HEK293 (cell line): ENCODE results near the gene APOH.

Source experiments
- GLIS1 ChIP-seq: fragments of 450-650 bp; formaldehyde crosslinking; IDR thresholded peaks from 2 replicates; pipeline ENCODE4 v1.5.1; 2016; ENCODE audit warnings: missing biosample characterization, missing genetic modification characterization
- HOXA7 ChIP-seq: sonication (generic); formaldehyde crosslinking; IDR thresholded peaks from 2 replicates; pipeline ENCODE4 v1.8.1; 2022; ENCODE audit warnings: missing genetic modification reagents, borderline replicate concordance
- KLF16 ChIP-seq: fragments of 450-650 bp; formaldehyde crosslinking; IDR thresholded peaks from 2 replicates; pipeline ENCODE4 v1.5.1; 2017; ENCODE audit warnings: missing biosample characterization, missing genetic modification characterization
- KLF17 ChIP-seq: fragments of 450-650 bp; formaldehyde crosslinking; IDR thresholded peaks from 2 replicates; pipeline ENCODE4 v1.5.1; 2016; ENCODE audit warnings: missing biosample characterization, missing genetic modification characterization
- SALL2 ChIP-seq: fragments of 450-650 bp; formaldehyde crosslinking; IDR thresholded peaks from 2 replicates; pipeline ENCODE4 v1.5.0; 2017; ENCODE audit warnings: missing biosample characterization, mild to moderate bottlenecking, missing genetic modification characterization, borderline replicate concordance
- YY1 ChIP-seq: fragments of 450-650 bp; formaldehyde crosslinking; IDR thresholded peaks from 2 replicates; pipeline ENCODE4 v1.5.1; 2018; ENCODE audit warnings: missing biosample characterization, missing genetic modification characterization
- ZFHX2 ChIP-seq: fragments of 450-650 bp; formaldehyde crosslinking; conservative IDR thresholded peaks from 2 replicates; pipeline ENCODE4 v1.5.1; 2016; ENCODE audit warnings: missing biosample characterization, missing genetic modification characterization
- ZNF10 ChIP-seq: fragments of 450-650 bp; formaldehyde crosslinking; IDR thresholded peaks from 2 replicates; pipeline ENCODE4 v1.5.1; 2017; ENCODE audit warnings: missing biosample characterization, missing genetic modification characterization
- ZNF16 ChIP-seq: fragments of 450-650 bp; formaldehyde crosslinking; IDR thresholded peaks from 2 replicates; pipeline ENCODE4 v1.5.1; 2016; ENCODE audit warnings: low read depth, missing biosample characterization, missing genetic modification characterization
- ZNF174 ChIP-seq: fragments of 450-650 bp; formaldehyde crosslinking; IDR thresholded peaks from 2 replicates; pipeline ENCODE4 v1.5.0; 2017; ENCODE audit warnings: missing biosample characterization, mild to moderate bottlenecking, missing genetic modification characterization
- ZNF239 ChIP-seq: fragments of 450-650 bp; formaldehyde crosslinking; IDR thresholded peaks from 2 replicates; pipeline ENCODE4 v1.5.1; 2016; ENCODE audit warnings: missing biosample characterization, missing genetic modification characterization
- ZNF350 ChIP-seq: fragments of 450-650 bp; formaldehyde crosslinking; IDR thresholded peaks from 2 replicates; pipeline ENCODE4 v1.5.0; 2017; ENCODE audit warnings: missing biosample characterization, mild to moderate bottlenecking, missing genetic modification characterization
- ZNF521 ChIP-seq: fragments of 450-650 bp; formaldehyde crosslinking; IDR thresholded peaks from 2 replicates; pipeline ENCODE4 v1.5.1; 2017; ENCODE audit warnings: missing biosample characterization, mild to moderate bottlenecking, missing genetic modification characterization
- ZNF549 ChIP-seq: fragments of 450-650 bp; IDR thresholded peaks from 2 replicates; pipeline ENCODE4 v1.5.1; 2018; ENCODE audit warnings: missing biosample characterization, missing genetic modification characterization, mild to moderate bottlenecking, inconsistent platforms, moderate library complexity
- ZNF645 ChIP-seq: fragments of 450-650 bp; formaldehyde crosslinking; IDR thresholded peaks from 2 replicates; pipeline ENCODE4; 2016; ENCODE audit warnings: missing biosample characterization, missing genetic modification characterization
- ZNF701 ChIP-seq: fragments of 450-650 bp; formaldehyde crosslinking; IDR thresholded peaks from 2 replicates; pipeline ENCODE4 v1.5.1; 2016; ENCODE audit warnings: missing biosample characterization, missing genetic modification characterization
- ZNF704 ChIP-seq: fragments of 450-650 bp; formaldehyde crosslinking; IDR thresholded peaks from 2 replicates; pipeline ENCODE4 v1.5.1; 2016; ENCODE audit warnings: missing biosample characterization, missing genetic modification characterization
- ZNF768 ChIP-seq: fragments of 450-650 bp; formaldehyde crosslinking; IDR thresholded peaks from 2 replicates; pipeline ENCODE4 v1.5.1; 2018; ENCODE audit warnings: missing biosample characterization, mild to moderate bottlenecking, missing genetic modification characterization
- ZNF830 ChIP-seq: fragments of 450-650 bp; IDR thresholded peaks from 2 replicates; pipeline ENCODE4 v1.5.0; 2018; ENCODE audit warnings: missing biosample characterization, missing genetic modification characterization, low read depth, mild to moderate bottlenecking, moderate library complexity
- ZSCAN16 ChIP-seq: fragments of 450-650 bp; formaldehyde crosslinking; IDR thresholded peaks from 2 replicates; pipeline ENCODE4 v1.5.1; 2016; ENCODE audit warnings: missing biosample characterization, missing genetic modification characterization
- TF ChIP-seq, protein P1 (sequence below): fragments of 450-650 bp; formaldehyde crosslinking; IDR thresholded peaks from 2 replicates; pipeline ENCODE4 v1.5.0; 2017; ENCODE audit warnings: missing biosample characterization, missing genetic modification characterization, borderline replicate concordance
- TF ChIP-seq, protein P2 (sequence below): fragments of 450-650 bp; formaldehyde crosslinking; IDR thresholded peaks from 2 replicates; pipeline ENCODE4 v1.5.1; 2016; ENCODE audit warnings: missing biosample characterization, missing genetic modification characterization
- TF ChIP-seq, protein P3 (sequence below): fragments of 450-650 bp; formaldehyde crosslinking; IDR thresholded peaks from 2 replicates; pipeline ENCODE4 v1.5.1; 2016; ENCODE audit warnings: missing biosample characterization, missing genetic modification characterization, low read depth
- TF ChIP-seq, protein P4 (sequence below): IDR thresholded peaks from 2 replicates; pipeline ENCODE4 v1.6.1; 2011; ENCODE audit warnings: mild to moderate bottlenecking, low read depth, low read length, borderline replicate concordance

Gene APOH

GRCh38 chr17:66200685-66201092 is 28.5 kb downstream of the APOH start (continued):
- TF ChIP-seq ZNF645 (tag by site-specific recombination) (no peak), YY1 (tag by site-specific recombination) (no peak), HOXA7 (CRISPR knock-in tag) (no peak), GLIS1 (tag by site-specific recombination) (no peak), ZNF10 (tag by site-specific recombination) (no peak), ZNF521 (tag by site-specific recombination) (no peak), ZNF701 (tag by site-specific recombination) (no peak), ZNF16 (tag by site-specific recombination) (no peak), ZNF549 (no peak), ZNF239 (tag by site-specific recombination) (peak; percentile 47; the same call in 1 of the 2 replicates), SALL2 (no peak), KLF16 (tag by site-specific recombination) (peak; percentile 66; the same call in 1 of the 2 replicates), ZNF704 (no peak), ZNF350 (tag by site-specific recombination) (no peak), ZNF830 (no peak), ZNF174 (tag by site-specific recombination) (no peak), ZSCAN16 (tag by site-specific recombination) (no peak), KLF17 (tag by site-specific recombination) (no peak), ZFHX2 (tag by site-specific recombination) (peak; percentile 83), ZNF768 (tag by site-specific recombination) (no peak)
- TF ChIP-seq, protein P1, sequence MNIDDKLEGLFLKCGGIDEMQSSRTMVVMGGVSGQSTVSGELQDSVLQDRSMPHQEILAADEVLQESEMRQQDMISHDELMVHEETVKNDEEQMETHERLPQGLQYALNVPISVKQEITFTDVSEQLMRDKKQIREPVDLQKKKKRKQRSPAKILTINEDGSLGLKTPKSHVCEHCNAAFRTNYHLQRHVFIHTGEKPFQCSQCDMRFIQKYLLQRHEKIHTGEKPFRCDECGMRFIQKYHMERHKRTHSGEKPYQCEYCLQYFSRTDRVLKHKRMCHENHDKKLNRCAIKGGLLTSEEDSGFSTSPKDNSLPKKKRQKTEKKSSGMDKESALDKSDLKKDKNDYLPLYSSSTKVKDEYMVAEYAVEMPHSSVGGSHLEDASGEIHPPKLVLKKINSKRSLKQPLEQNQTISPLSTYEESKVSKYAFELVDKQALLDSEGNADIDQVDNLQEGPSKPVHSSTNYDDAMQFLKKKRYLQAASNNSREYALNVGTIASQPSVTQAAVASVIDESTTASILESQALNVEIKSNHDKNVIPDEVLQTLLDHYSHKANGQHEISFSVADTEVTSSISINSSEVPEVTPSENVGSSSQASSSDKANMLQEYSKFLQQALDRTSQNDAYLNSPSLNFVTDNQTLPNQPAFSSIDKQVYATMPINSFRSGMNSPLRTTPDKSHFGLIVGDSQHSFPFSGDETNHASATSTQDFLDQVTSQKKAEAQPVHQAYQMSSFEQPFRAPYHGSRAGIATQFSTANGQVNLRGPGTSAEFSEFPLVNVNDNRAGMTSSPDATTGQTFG (tag by site-specific recombination): 0 out of 2 replicates have a peak, but pooled peaks have one; percentile 51
- TF ChIP-seq, protein P2, sequence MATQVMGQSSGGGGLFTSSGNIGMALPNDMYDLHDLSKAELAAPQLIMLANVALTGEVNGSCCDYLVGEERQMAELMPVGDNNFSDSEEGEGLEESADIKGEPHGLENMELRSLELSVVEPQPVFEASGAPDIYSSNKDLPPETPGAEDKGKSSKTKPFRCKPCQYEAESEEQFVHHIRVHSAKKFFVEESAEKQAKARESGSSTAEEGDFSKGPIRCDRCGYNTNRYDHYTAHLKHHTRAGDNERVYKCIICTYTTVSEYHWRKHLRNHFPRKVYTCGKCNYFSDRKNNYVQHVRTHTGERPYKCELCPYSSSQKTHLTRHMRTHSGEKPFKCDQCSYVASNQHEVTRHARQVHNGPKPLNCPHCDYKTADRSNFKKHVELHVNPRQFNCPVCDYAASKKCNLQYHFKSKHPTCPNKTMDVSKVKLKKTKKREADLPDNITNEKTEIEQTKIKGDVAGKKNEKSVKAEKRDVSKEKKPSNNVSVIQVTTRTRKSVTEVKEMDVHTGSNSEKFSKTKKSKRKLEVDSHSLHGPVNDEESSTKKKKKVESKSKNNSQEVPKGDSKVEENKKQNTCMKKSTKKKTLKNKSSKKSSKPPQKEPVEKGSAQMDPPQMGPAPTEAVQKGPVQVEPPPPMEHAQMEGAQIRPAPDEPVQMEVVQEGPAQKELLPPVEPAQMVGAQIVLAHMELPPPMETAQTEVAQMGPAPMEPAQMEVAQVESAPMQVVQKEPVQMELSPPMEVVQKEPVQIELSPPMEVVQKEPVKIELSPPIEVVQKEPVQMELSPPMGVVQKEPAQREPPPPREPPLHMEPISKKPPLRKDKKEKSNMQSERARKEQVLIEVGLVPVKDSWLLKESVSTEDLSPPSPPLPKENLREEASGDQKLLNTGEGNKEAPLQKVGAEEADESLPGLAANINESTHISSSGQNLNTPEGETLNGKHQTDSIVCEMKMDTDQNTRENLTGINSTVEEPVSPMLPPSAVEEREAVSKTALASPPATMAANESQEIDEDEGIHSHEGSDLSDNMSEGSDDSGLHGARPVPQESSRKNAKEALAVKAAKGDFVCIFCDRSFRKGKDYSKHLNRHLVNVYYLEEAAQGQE (tag by site-specific recombination): no peak; the same call in 1 of the 2 replicates
- TF ChIP-seq, protein P3, sequence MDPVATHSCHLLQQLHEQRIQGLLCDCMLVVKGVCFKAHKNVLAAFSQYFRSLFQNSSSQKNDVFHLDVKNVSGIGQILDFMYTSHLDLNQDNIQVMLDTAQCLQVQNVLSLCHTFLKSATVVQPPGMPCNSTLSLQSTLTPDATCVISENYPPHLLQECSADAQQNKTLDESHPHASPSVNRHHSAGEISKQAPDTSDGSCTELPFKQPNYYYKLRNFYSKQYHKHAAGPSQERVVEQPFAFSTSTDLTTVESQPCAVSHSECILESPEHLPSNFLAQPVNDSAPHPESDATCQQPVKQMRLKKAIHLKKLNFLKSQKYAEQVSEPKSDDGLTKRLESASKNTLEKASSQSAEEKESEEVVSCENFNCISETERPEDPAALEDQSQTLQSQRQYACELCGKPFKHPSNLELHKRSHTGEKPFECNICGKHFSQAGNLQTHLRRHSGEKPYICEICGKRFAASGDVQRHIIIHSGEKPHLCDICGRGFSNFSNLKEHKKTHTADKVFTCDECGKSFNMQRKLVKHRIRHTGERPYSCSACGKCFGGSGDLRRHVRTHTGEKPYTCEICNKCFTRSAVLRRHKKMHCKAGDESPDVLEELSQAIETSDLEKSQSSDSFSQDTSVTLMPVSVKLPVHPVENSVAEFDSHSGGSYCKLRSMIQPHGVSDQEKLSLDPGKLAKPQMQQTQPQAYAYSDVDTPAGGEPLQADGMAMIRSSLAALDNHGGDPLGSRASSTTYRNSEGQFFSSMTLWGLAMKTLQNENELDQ (tag by site-specific recombination): no peak
- TF ChIP-seq, protein P4, sequence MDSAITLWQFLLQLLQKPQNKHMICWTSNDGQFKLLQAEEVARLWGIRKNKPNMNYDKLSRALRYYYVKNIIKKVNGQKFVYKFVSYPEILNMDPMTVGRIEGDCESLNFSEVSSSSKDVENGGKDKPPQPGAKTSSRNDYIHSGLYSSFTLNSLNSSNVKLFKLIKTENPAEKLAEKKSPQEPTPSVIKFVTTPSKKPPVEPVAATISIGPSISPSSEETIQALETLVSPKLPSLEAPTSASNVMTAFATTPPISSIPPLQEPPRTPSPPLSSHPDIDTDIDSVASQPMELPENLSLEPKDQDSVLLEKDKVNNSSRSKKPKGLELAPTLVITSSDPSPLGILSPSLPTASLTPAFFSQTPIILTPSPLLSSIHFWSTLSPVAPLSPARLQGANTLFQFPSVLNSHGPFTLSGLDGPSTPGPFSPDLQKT: no peak
